Left colon (tissue), 2 donors: ENCODE results near the gene HID1. TPM values are rescaled to one million over a fixed set of nuclear protein-coding genes. Genes with fewer than 3 reads are reported as not detected.
"Not testable (repeated sequence)": the region's sequence is repeated elsewhere in the genome, so short reads cannot be mapped to it uniquely, and the experiment has no call there.

Experiments used
- ATAC-seq: fragments of 200-7000 bp; cut with Tn5 transposase; one replicate; pipeline ENCODE4 v1.9.1; 2020; ENCODE audit warnings: mild to moderate bottlenecking, moderate library complexity
- DNase-seq, 2 donors: peaks; one replicate each; pipeline ENCODE4 v3.0.0-alpha.2; 2020
- intact Hi-C, 2 donors: fragments of 100-400 bp; cut with DNase I in 1 of 2; cut with micrococcal nuclease in 1 of 2; formaldehyde crosslinking; loops; one replicate each; pipeline versions ENCODE4 v1.11.2 to v1.14.0; 2022; cut with DNase I, micrococcal nuclease
- total RNA-seq, 2 donors: library from RNA; stranded (reverse); fragmentation: NEBNext Ultra II Directional; extraction: Animal tissue kit (Norgen Biotek cat#: 25700); gene quantifications; one replicate each; pipeline ENCODE4 v1.2.1, GENCODE V29; 2021
- donor health status: DM: no; HTN: no; CAD: no.
- donor health status: DM: yes; HTN: yes; CAD: no.

Gene HID1
- total RNA-seq, 2 donors from 2014 or later = 55.4 to 69.3 TPM

GRCh38 chr17:74916136-74916850, 56.3 kb downstream of the HID1 start:
- no peak for ATAC-seq
- intact Hi-C loops = no loop called here

GRCh38 chr17:74911423-74911822, 61.1 kb downstream of the HID1 start:
- DNase-seq, ATAC-seq, intact Hi-C loops: not testable (repeated sequence)

More at GRCh38 chr17:74916136-74916850, 56.3 kb downstream of the HID1 start:
- DNase-seq = no peak

- intact Hi-C loops, DNase-seq, ATAC-seq: not testable (repeated sequence)
Observed at GRCh38 chr17:74909097-74909496, 63.5 kb downstream of the HID1 start.

GRCh38 chr17:74907012-74907411, 65.5 kb downstream of the HID1 start:
- ATAC-seq (no peak), DNase-seq (no peak)
- intact Hi-C loops = no loop called here

- DNase-seq, intact Hi-C loops, ATAC-seq: not testable (repeated sequence)
Observed at GRCh38 chr17:74906214-74906793, 66.3 kb downstream of the HID1 start.

- intact Hi-C loops = no loop called here
- ATAC-seq (no peak), DNase-seq (no peak)
Observed at GRCh38 chr17:74904687-74905409, 67.7 kb downstream of the HID1 start.

- DNase-seq (no peak), ATAC-seq (no peak)
- intact Hi-C loops = no loop called here
Observed at GRCh38 chr17:74903671-74904070, 68.9 kb downstream of the HID1 start.

DNA sequence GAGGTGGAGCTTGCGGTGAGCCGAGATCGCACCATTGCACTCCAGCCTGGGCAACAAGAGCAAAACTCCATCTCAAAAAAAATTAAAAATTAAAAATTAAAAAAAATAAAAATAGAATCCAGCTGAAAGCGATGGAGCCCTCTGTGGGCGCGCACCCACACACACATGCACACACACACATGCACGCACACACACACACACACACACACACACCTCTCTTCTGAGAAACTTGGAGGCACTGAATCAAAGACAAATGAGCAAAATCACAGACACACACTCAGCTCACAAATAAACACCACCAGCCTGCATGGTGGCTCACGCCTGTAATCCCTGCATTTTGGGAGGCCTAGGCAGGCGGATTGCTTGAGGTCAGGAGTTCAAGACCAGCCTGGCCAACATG, 69.5 kb downstream of the HID1 start:
- DNase-seq = no peak
- no peak for ATAC-seq
- intact Hi-C loops = no loop called here

DNA sequence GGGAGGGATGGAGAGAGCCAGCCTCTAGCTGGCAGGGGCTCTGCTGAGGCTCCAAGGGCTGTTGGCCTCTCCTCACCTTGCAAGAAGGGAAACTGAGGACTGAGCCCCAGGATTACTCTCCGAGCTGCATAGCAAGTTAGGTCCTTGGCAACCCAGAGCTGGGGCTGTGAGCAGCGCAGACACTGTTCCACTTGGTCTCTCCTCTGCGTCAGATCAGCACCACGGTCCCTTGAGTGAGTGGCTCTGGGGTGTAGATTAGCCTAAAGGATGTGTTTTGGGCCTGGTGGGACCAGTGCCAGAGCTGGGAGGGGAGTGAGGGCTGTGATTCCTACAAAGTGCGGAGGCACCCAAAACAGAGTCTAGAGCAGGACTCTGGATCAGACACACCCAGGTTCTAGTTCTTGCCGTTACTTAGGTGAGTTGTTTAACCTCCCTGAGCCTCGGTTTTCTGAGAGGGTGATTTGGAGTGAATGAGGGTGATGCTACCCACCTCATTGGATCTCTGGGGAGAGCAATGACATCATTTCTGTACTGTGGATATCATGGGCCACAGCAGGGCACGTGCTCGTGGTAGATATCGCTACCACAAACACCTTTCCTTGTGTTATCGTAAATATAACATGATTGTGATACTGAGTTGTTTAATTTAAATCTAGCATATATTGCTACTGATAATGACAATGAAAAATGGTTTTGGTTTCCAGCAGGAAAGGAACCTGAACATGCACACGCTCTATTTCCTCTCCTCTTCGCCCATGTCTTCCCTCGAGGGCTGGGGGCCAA, 71.0 kb downstream of the HID1 start:
- no peak for DNase-seq
- intact Hi-C loops = no loop called here
- no peak for ATAC-seq

Other genes starting within 250 kb of the HID1 start
- 10 to 100 TPM in 1 of 2 donors, 1 to 10 TPM in 1; 7.6 to 14.2 TPM for gene RAB37, start 235.5 kb downstream of the HID1 start, total RNA-seq
- gene NHERF1, start 224.1 kb downstream of the HID1 start, total RNA-seq = 100 to 1,000 TPM; 186 to 256 TPM
- 10 to 100 TPM; 30.7 to 42.8 TPM for gene NAT9, start 196.4 kb downstream of the HID1 start, total RNA-seq
- gene GRIN2C, start 112.9 kb downstream of the HID1 start, total RNA-seq = under 1 TPM; 0.09 to 0.45 TPM
- gene FDXR, start 99.8 kb downstream of the HID1 start, total RNA-seq = 10 to 100 TPM; 13.0 to 17.0 TPM
- gene FADS6, start 79.1 kb downstream of the HID1 start, total RNA-seq = 1 to 10 TPM; 1.1 to 6.4 TPM
- gene USH1G, start 49.5 kb downstream of the HID1 start, total RNA-seq = under 1 TPM in 1 of 2 donors, not detected in 1; 0.31 TPM
- 10 to 100 TPM; 52.3 to 70.3 TPM for gene OTOP2, start 48.5 kb downstream of the HID1 start, total RNA-seq
- gene OTOP3, start 36.9 kb downstream of the HID1 start, total RNA-seq = 1 to 10 TPM; 1.4 to 2.4 TPM
- 1 to 10 TPM; 3.1 to 3.2 TPM for gene CDR2L, start 14.9 kb upstream of the HID1 start, total RNA-seq
- 10 to 100 TPM; 23.6 to 30.4 TPM for gene MRPL58, start 39.9 kb upstream of the HID1 start, total RNA-seq
- gene ATP5PD, start 74.2 kb upstream of the HID1 start, total RNA-seq = 100 to 1,000 TPM; 310 to 381 TPM
- gene KCTD2, start 74.5 kb upstream of the HID1 start, total RNA-seq = 10 to 100 TPM; 16.7 to 19.7 TPM
- 10 to 100 TPM; 26.6 to 39.6 TPM for gene SLC16A5, start 115.2 kb upstream of the HID1 start, total RNA-seq
- 10 to 100 TPM; 20.3 to 29.9 TPM for gene ARMC7, start 137.2 kb upstream of the HID1 start, total RNA-seq
- 10 to 100 TPM; 77.6 to 86.6 TPM for gene NT5C, start 159.0 kb upstream of the HID1 start, total RNA-seq
- 100 to 1,000 TPM; 212 to 220 TPM for gene JPT1, start 181.8 kb upstream of the HID1 start, total RNA-seq
- gene SUMO2, start 210.2 kb upstream of the HID1 start, total RNA-seq = 100 to 1,000 TPM; 235 to 254 TPM
- gene NUP85, start 232.9 kb upstream of the HID1 start, total RNA-seq = 10 to 100 TPM; 43.9 to 56.3 TPM